DND-41 (cell line): ENCODE measurements around the gene GPATCH4.

Source experiments
- ATAC-seq: fragments of 200-7000 bp; cut with Tn5 transposase; 3 replicates; pipeline ENCODE4 v1.9.1; 2021; ENCODE audit warnings: low read depth; ENCODE audit not compliant: insufficient read depth
- DNase-seq: peaks from one replicate; pipeline ENCODE4 v3.0.0-alpha.2; 2020
- H2AFZ ChIP-seq: 2 replicates; pipeline ENCODE4 v1.6.0; 2012; ENCODE audit warnings: low read depth, low read length
- H3K27ac ChIP-seq: 2 replicates; pipeline ENCODE4 v1.5.1; 2012; ENCODE audit warnings: low read length, inconsistent platforms
- H3K27me3 ChIP-seq: fragments of 200-600 bp; sonication (generic); 2 replicates; pipeline ENCODE4 v1.6.0; 2012; ENCODE audit warnings: low read length, mild to moderate bottlenecking, inconsistent platforms; ENCODE audit not compliant: insufficient read depth, poor library complexity
- H3K36me3 ChIP-seq: 2 replicates; pipeline ENCODE4 v1.5.1; 2012; ENCODE audit warnings: low read length, inconsistent platforms; ENCODE audit not compliant: insufficient read depth
- H3K4me1 ChIP-seq: 2 replicates; pipeline ENCODE4 v1.5.1; 2012; ENCODE audit warnings: mild to moderate bottlenecking, low read length; ENCODE audit not compliant: insufficient read depth
- H3K4me2 ChIP-seq: 2 replicates; pipeline ENCODE4 v1.6.0; 2012; ENCODE audit warnings: mild to moderate bottlenecking, moderate library complexity, low read length, inconsistent platforms; ENCODE audit not compliant: insufficient read depth
- H3K4me3 ChIP-seq, 2 experiments: fragments of 200-600 bp in 1 of 2; shearing (Covaris generic) in 1 of 2; 2 replicates each; pipeline ENCODE4 v1.5.1; 2012 to 2016; ENCODE audit warnings: inconsistent platforms in 2 of 2, low read length in 2 of 2, mild to moderate bottlenecking in 2 of 2, low read depth in 1 of 2, moderate library complexity in 1 of 2
- H3K79me2 ChIP-seq: 2 replicates; pipeline ENCODE4 v1.6.0; 2012; ENCODE audit warnings: low read length, inconsistent platforms; ENCODE audit not compliant: insufficient read depth
- H3K9ac ChIP-seq: 2 replicates; pipeline ENCODE4 v1.6.0; 2012; ENCODE audit warnings: low read depth, mild to moderate bottlenecking, inconsistent platforms, low read length, moderate library complexity
- H3K9me3 ChIP-seq: 2 replicates; pipeline ENCODE4 v1.5.1; 2012; ENCODE audit warnings: low read length, moderate library complexity, mild to moderate bottlenecking, inconsistent platforms; ENCODE audit not compliant: insufficient read depth, severe bottlenecking
- H4K20me1 ChIP-seq: 2 replicates; pipeline ENCODE4 v1.6.0; 2012; ENCODE audit warnings: low read length; ENCODE audit not compliant: insufficient read depth
- CTCF ChIP-seq: IDR thresholded peaks from 2 replicates; pipeline ENCODE4 v1.5.1; 2012; ENCODE audit warnings: borderline replicate concordance, low read length, moderate library complexity, mild to moderate bottlenecking; ENCODE audit not compliant: poor library complexity, severe bottlenecking; ENCODE audit errors: extremely low read depth
- EZH2 ChIP-seq: IDR thresholded peaks from 3 replicates; pipeline ENCODE4 v1.6.1; 2012; ENCODE audit warnings: borderline replicate concordance, low read depth, mild to moderate bottlenecking, moderate library complexity, low read length, inconsistent platforms; ENCODE audit not compliant: severe bottlenecking

GPATCH4 gene

GRCh38 chr1:156551066-156551643 is 50.1 kb downstream of the GPATCH4 start:
- DNase-seq: no peak
- TF ChIP-seq CTCF: no peak
- no peak for TF ChIP-seq EZH2
- H3K36me3 ChIP-seq: peaks cover 80% of the 10 kb centered on the region

GRCh38 chr1:156550346-156550745 is 50.9 kb downstream of the GPATCH4 start:
- Histone ChIP-seq H3K4me3 (no peak overlapping the region), H3K79me2 (no peaks in the 10 kb centered on the region), H3K9me3 (no peaks in the 10 kb centered on the region), H3K4me2 (no peak overlapping the region), H3K36me3 (peaks cover 73% of the 10 kb centered on the region), H3K27ac (no peak overlapping the region), H4K20me1 (no peaks in the 10 kb centered on the region), H3K4me1 (no peaks in the 10 kb centered on the region), H2AFZ (no peak overlapping the region), H3K27me3 (no peaks in the 10 kb centered on the region), H3K9ac (no peak overlapping the region)
- ATAC-seq: no peak
- no peak for DNase-seq
- TF ChIP-seq EZH2 (no peak), CTCF (no peak)

More at GRCh38 chr1:156551066-156551643, 50.1 kb downstream of the GPATCH4 start:
- H3K4me1 ChIP-seq: no peaks in the 10 kb centered on the region
- H3K9ac ChIP-seq: no peak overlapping the region
- H3K4me2 ChIP-seq: no peak overlapping the region
- no peaks in the 10 kb centered on the region for H3K9me3 ChIP-seq
- H3K4me3 ChIP-seq: no peak overlapping the region
- no peaks in the 10 kb centered on the region for H3K79me2 ChIP-seq
- H3K27me3 ChIP-seq: no peaks in the 10 kb centered on the region
- ATAC-seq: no peak
- H4K20me1 ChIP-seq: no peaks in the 10 kb centered on the region
- H2AFZ ChIP-seq: no peak overlapping the region
- H3K27ac ChIP-seq: no peak overlapping the region

- Histone ChIP-seq H3K27me3 (no peaks in the 10 kb centered on the region), H3K27ac (no peak overlapping the region), H3K4me1 (no peaks in the 10 kb centered on the region), H2AFZ (no peak overlapping the region), H4K20me1 (no peaks in the 10 kb centered on the region), H3K9me3 (no peaks in the 10 kb centered on the region), H3K4me3 (no peak overlapping the region), H3K9ac (no peak overlapping the region), H3K36me3 (peaks cover 68% of the 10 kb centered on the region), H3K79me2 (no peaks in the 10 kb centered on the region), H3K4me2 (no peak overlapping the region)
- TF ChIP-seq EZH2 (no peak), CTCF (no peak)
- ATAC-seq (no peak), DNase-seq (no peak)
Observed at GRCh38 chr1:156549831-156550230, 51.4 kb downstream of the GPATCH4 start.

GRCh38 chr1:156549390-156549789 is 51.9 kb downstream of the GPATCH4 start:
- no peaks in the 10 kb centered on the region for H3K27me3 ChIP-seq
- no peak overlapping the region for H3K27ac ChIP-seq
- no peak for DNase-seq
- no peak overlapping the region for H3K4me3 ChIP-seq
- no peak overlapping the region for H2AFZ ChIP-seq
- H3K9me3 ChIP-seq: no peaks in the 10 kb centered on the region
- H3K79me2 ChIP-seq: no peaks in the 10 kb centered on the region
- H3K4me2 ChIP-seq: no peak overlapping the region
- TF ChIP-seq CTCF (no peak), EZH2 (no peak)
- peaks cover 65% of the 10 kb centered on the region for H3K36me3 ChIP-seq
- no peaks in the 10 kb centered on the region for H4K20me1 ChIP-seq
- H3K4me1 ChIP-seq: no peaks in the 10 kb centered on the region
- ATAC-seq: no peak
- H3K9ac ChIP-seq: no peak overlapping the region
